RKO (cell line): ENCODE measurements around the gene DNAAF5.

ENCODE experiments used
- DNase-seq: peaks from one replicate; pipeline ENCODE4 v3.0.0-alpha.2; 2016; ENCODE audit warnings: low spot score

Gene DNAAF5

DNA sequence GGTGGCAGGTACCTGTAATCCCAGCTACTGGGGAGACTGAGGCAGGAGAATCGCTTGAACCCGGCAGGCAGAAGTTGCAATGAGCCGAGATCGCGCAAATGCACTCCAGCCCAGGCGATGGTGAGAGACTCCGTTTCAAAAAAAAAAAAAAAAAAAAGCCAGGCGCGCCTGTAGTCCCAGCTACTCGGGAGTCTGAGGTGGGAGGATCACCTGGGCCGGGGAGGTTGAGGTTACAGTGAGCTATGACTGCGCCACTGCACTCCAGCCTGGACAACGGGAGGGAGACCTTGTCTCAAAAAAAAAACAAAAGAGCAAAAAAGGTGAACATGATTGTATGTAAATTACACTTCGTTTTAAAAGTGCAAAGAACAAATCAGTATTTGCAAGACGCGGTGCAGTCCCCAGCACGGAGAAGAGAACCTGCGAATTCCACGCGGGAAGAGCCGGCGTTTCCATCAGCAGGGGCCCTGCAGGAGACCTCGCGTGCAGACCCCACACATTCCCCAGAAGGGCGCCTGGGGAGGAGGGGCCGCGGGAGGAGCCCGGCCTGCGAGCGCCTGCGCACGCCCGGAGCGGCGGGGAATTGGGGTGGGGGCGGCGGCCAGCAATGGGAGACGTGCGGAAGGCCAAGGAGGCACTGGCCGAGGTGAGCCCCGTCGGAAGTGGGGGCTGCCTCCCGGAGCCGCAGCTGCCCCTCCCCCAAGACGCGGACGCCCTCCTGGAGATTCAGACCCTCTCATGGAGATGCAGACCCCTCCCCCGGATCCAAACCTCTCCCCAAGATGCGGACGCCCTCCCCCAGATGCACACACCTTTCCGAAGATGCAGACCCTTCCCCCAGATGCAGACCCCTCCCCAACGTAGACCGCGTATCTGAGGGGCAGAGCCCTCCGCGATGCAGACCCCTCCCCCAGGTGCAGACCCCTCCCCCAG is 89.1 kb downstream of the DNAAF5 start:
- no peak for DNase-seq

DNA sequence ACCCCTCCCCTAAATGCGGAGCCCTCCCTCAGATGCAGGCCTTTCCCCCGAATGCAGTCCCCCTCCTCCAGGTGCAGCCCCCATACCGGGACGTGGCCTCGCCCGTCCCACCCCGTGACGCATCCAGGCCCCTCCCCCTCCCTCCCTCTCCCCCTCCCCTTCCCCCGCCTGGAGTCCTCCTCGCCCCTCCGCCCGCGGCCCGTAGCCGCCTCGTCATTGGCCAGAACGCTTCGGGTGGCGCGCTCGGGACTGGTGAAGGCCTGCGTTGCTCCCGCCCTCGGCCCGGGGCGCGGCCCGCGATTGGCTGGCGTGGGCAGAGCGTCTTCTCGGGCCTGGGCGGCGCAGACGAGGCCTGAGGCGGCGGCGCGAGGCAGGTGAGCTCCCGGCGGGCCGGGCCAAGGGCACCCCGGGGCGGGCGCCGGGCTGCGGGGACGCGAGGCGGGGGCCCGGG is 89.8 kb downstream of the DNAAF5 start:
- peak; percentile 95 for DNase-seq

DNA sequence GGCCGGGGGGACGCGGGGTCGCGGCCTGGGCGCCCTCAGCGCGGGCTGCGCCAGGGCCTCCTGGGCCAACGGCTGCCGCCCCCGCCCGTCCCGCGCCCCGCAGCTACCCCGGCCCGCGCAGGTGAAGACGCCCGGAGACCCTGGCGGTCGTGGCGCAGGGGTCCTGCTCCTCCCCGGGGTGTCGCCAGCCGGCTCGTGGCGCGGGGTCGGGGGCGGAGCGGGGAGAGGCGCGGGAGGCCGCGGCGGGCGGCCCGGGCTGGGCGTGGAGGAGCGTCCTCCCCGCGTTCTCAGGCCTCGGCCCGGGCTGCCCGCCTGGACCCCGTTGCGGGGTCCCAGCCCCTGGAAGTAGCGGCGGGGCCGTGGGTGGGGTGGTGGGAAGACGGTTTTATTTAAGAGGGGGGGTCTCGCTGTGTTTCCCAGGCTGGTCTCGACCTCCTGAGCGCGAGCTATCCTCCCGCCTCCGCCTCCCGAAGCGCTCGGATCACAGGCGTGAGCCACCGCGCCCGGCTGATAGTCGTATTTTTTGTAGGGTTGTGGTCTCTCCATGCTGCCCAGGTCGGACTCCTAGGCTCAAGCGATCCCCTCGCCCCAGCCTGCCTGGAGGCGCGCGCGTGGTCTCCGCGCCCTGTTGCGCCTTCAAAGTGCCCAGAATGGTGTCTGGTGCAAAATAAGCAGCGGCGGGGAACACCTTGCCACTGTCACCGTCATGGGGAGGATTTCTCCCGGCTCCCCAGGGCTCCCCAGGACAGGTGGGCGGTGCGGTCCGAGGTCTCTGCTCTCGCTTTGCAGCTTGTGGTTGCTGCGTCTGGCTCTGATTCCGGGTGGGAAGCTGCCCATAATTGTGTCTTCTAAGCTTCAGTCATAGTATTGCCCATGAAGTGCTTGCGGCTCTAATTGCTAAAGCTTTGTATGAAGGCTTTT is 90.5 kb downstream of the DNAAF5 start:
- peak; percentile 54 for DNase-seq

DNA sequence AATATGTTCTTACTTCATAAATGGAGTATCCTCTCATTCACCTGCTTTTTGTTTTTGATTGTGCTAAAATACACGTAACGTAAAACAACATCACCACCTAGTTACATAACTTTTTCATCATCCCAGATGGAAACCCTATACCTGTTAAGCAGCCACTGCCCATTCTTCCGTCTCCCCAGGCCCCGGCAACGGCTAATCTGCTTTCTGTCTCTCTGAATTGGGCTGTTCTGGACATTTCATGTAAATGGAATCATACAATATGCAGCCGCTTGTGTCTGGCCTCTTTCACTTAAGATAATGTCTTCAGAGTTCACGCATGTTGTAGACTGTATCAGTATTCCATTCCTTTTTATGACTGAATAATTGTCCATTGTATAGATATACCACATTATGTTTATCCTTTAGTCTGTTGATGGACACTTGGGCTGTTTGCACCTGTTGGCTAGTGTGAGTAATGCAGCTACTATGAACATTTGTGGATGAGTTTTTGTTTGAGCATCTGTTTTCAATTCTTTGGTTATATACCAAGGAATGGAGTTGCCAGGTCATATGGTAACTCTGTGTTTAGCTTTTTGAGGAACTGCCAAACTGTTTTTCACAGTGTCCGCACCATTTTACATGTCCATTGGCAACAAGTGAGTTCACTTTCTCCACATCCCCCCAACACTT is 91.7 kb downstream of the DNAAF5 start:
- peak; percentile 75 for DNase-seq

DNA sequence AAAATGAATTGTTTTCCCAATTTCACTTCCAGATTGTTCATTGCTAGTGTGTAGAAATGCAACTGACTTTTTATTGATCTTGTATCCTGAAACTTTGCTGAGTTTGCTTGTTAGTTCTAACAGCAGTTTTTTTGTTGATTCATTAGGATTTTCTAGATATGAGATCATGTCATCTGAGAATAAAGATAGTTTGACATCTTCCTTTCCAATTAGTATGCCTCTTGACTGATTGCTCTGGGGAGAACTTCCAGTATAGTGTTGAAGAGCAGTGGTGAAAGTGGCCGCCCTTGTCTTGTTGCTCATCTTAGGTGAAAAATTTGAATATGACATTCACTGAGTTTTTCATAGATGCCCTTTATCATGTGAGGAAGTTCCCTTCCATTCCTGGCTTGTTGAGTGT is 93.8 kb downstream of the DNAAF5 start:
- DNase-seq, result no peak

DNA sequence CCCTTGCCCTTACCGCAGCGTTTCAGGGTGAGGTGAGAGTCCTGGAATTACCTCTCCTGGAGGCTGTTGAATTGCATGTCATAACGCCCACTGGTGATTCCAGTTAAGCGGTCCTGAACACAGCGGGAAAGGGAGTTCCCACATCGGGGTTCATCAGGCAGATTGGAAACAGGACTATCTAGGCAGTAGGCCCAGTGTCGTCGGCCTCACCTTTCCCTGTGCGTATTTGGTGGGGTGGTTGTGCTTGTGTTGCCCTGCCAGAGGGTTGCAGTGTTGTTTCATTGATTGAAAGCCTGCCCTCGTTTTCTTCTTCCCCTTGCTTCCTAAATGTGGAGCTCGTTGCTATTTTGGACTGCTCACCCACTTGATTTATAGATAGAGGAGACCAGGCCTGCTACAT is 95.2 kb downstream of the DNAAF5 start:
- no peak for DNase-seq

DNA sequence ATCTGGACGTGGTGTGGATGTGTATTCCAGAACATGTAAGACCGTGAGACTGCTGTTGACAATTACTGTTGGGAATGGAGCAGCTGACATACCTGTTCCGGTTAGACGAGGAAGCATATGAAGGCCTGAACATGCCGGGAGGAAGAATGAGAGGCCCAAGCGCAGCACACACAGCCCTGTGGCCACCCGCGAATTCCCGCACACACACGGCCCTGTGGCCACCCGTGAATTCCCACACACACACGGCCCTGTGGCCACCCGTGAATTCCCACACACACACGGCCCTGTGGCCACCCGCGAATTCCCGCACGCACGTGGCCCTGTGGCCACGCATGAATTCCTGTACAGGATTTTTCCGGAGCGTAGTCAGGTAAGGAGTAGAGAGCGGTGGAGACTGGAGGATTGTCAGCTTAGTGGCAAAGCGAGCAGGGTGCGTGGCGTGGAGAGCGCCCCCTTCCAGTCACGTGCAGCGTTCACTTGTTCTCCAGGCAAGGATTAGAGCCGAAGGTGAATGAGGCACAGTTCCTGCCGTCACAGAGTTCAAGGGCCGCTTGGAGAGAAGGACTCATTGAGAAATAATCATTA is 96.3 kb downstream of the DNAAF5 start:
- no peak for DNase-seq

DNA sequence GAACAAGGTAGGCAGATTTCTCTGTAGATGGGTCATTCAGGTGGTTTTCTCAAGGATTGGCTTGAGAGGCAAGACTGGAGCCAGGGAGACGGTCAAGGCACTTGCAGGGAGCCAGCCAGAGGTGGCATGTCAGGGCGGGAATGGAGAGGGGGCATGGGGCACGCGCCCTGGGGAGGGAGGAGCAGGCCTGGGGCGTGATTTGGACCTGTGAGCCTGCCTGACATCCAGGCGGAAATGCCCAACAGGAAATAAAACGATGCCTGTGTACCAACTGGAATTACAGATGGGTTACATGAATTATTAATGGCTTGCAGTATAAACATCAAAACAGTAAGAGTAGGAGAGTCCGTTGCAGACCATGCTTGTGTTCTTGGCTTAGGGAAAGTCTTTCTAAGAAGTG is 97.2 kb downstream of the DNAAF5 start:
- DNase-seq, result no peak

DNA sequence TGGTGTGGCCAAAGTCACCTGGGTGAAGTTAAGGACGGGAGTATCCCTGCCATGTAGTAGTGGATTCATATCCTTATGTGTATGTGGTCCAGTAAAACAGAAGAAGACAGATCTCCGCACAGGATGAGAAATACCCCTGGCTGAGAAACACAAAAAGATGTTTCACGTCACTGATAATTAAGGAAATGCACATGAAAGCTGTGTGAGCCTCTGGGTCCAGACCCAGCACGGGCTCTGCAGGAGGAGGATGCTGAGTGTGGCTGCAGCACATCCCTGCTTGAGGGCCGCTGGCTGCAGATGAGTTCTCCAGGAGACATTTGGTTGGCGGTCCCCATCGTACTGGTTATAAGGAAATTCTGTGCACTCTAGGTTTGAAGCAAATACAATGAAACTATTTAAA is 97.6 kb downstream of the DNAAF5 start:
- DNase-seq, result no peak

DNA sequence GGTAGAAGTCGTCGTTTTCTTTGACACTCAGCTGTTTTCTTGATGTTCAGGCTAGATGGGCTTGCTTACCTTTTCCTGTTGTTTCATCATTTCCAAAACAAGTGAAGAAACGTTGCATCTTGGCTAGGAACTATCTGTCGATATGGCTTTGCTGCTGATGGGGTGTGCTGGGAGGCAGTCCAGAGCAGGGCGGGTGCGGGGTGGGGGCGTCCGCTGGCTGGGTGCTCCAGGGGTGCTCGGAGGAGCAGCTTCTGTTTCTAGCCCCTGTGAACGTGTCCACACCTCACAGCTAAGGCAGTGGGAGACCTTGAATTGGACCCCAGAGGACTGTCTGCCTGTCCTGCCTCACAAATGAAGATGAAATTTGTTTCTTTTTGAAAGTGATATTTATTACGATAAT is 98.2 kb downstream of the DNAAF5 start:
- no peak for DNase-seq

DNA sequence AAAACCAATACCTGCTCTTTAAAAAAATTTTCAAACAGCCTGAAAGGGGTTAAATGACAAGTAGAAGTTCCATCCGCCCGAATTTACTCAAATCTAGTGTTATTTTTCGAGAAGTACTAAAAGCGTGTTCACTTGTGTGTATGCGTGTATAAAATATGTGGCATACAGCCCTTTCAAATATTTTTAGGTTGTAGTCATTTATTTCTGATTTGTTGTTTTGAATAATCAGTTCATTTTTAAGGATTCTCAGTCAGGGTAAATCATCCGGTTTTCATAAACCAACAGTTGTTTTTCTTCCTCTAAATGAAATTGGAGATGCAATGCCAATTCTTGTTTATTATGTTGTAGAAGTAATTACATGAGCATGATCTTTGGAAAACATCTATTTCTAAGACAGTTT is 98.9 kb downstream of the DNAAF5 start:
- DNase-seq, result no peak

DNA sequence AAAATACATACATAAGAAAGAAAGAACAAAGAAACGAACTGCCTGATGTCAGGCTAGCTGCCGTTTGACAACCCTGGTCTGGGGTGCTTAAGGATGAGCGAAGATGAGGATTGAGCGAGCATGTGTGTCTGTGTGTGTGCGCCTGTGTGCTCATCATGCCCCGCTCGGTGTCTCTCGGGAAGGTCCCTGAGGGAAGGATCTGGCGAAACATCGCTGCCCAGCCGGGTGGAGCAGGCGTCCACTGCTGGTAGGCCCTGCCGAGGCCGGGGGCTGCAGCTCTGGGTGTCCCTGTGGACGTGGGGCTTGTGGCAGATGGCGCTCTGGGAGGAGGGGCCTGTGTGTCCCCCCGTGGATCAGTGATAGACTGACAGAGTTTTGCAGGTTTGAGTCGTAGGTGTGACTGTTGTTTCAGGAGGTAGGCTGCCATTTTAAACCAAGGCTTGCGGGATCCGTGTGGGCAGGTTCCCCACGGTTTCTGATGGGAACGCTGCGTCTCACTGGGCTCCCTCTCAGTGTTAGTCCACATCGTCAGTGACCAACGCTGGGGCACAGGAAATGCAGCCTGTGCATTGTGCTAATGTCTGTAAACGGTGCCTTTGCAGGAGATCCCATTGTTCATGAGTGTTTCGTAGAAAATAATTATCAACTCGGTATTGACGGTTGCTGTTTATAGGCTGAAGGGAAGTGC is 99.9 kb downstream of the DNAAF5 start:
- no peak for DNase-seq

DNA sequence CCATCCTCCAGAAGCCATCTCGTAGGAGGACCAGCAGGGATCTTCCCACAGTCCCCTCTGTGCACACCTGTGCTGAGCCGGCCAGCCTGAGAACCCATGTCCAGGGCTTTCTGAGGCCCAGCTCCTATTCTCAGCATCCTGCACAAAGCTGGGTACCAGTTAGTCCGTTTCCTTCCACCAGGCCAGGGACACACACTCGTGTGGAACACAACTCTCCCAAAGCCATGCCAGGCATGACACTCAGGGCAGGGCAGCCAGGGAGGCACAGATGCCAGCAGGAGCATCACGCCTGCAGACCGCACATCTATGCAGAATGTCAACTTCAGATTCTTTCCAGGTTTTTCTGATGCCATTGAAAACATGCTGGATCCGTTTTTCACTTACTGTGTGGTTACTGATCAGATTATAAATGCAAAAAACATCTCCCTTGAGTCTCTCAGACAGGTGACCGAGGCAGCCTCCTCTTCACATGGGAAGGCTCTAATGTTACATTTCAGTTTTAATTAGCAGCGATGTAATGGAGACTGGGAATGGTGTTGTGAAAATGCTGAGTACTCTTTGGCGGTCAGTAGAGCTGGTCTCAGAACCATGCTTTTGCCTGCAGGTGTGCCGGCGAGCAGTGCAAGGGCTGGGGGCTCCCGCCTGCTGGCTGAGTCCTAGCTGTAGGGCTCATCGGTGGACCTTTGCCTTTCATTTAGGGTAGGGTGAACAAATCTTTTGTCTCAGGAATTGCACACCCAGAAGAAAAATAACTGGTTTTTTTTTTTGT is 102.5 kb downstream of the DNAAF5 start:
- DNase-seq, result no peak

DNA sequence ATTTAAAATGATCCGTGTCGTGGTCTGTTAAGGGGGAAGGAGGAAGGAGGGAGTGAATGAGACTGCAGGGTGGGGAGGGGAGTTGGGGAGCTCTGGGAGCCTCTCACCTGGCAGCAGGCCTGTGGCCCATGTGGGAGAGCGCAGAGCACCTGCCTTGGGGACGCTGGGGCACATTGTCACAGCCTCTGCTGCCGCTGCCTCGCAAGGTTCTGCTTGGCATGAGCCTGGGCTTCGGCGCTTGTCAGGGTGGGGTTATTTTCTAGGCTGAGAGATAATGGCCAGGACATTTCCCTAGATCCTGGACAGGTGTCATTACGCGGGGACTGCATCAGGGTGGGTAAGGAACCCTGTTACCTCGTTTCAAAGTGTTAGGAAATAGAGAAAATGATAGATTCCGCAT is 103.6 kb downstream of the DNAAF5 start:
- no peak for DNase-seq

DNA sequence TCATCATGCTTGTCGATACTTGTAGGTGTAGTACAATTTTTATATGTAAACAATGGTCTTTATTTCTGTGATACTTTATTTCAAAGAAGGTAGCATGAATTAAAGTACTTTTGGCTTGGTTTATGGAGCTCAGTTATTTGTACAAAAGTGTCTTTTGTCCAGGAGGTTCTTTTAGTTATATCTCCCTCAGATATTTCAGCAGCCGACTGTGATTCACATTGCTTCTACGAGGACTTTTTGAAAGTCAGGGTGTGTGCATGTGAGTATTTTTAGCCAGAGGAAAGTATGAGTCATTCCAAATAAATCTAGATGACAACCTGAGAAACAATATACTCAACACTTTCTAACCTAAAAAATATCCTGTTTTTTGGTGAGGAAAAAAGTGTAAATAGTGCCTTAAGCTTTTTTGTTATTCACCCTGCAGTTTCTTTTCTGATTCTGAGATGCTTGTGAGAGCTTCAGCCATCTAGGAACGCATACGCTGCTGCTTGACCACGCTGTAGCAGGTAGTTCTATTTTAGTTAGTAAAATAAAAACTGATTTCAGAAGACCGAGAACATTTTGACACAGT is 105.2 kb downstream of the DNAAF5 start:
- DNase-seq, result peak; percentile 88

DNA sequence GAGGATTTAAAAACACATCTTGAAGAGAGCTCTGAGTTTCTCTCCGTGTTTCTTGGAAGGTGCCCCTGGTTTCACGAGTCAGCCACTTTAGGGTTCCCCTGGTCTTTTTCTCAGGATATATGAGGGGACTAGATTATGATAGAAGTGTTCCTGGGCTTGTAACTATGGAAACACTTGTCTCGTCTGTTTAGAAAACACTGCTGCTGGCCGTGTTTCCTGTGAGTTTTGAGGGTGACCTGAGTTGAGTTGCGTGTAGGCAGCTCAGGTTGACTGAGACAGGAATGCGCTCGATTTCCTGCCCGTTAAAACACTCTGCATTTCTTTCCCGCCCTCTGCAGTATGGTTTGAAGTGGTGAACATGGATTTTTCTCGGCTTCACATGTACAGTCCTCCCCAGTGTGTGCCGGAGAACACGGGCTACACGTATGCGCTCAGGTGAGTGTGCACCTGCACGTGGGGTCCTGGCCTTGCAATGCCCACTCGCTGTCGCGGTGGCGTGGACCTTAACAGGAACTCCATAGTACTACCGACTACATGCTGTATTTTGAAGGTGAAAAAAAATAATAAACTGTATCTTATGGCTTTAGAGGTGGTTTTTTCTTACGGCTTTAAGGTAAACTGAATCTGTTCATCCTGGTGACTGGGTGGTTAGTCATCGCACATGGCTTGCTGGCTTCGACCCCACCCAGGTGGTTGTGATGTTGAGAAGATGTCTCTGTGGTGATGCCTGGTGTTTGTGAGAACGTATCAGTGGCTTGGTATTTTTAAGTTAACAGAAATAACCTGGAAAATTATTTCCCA is 105.9 kb downstream of the DNAAF5 start, which contains the start of gene SUN1:
TSS of gene SUN1 (plus strand) at position 310 of the 801 bp plus-strand sequence. CDS start at position 359, 49 bp downstream.
- DNase-seq, result peak; percentile 38

DNA sequence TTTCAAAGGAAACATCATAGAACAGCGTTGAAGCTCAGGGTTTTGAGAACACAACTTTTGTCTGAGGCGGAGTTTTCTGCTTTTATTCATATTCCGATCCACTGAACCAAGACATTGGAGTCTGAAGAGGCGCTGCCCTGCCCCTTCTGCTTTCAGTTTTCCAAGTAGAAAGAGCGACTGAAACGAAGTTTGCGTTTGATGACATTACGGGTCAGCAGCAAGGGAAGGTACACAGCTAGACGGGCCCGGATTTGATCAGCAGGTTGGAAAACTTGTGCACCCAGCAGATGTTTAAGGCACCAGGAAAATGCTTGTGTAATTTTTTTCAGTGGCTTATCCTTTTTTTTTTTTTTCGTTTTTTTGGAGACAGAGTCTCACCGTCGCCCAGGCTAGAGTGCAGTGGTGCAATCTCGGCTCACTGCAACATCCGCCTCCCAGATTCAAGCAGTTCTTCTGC is 106.5 kb downstream of the DNAAF5 start:
- DNase-seq, result no peak

DNA sequence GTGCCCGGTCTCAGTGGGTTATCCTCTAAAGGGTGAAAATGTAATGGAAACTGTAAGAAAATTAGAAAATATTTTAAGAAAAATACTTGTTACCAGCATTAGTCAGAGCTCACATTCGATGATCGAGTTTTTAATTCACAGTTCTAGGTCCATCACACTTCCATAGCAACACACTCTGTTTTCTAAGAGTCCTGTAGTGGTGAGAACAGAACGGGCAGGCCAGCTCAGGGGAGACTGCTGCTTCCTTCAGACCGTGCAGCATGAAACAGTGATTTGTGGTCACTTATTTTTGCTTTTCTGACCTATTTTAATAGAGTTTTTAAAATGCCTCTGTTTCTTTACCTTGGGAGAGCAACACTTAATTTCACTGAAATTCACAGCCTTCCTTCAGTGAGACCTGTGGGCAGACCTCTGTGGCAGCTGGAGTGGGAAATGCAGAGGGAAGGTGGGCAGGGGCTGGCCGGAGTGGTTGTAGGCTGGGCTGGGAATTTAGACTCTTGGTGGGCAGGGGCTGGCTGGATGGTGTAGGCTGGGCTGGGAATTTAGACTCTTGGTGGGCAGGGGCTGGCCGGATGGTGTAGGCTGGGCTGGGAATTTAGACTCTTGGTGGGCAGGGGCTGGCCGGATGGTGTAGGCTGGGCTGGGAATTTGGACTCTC is 107.2 kb downstream of the DNAAF5 start:
- no peak for DNase-seq

DNA sequence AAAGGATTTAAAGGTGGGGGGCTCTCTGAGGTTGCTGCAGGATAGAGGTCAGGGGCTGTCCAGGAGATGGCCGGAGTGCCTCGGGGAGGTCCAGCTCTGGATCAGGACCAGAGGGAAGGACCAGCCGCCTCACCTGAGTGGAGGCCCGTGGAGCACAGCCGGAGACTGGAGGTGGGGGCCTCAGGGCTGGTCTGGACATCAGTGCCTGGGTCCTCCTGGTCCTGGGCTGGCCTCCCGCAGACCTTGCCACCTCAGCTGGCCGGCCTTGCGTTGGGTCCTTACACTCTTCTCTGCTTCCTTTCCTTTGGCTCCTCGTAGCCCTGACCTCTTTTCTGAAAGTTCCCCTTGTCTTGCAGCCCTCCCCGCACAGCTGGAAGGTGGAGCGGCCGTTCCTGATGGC is 107.8 kb downstream of the DNAAF5 start:
- no peak for DNase-seq
